ENCODE data around the gene LHFPL3. TPM values are rescaled to one million over a fixed set of nuclear protein-coding genes. Genes with fewer than 3 reads are reported as not detected.

LHFPL3 gene
- total and polyA plus RNA-seq, 2 of the 13 experiments (the other 11 are each of a cell fraction or from before 2014, with no cell fraction given) = not detected

- no peak for TF ChIP-seq CTCF (CRISPR knock-in tag; IDR thresholded peaks at IDR 0.05)
- TF ChIP-seq ZNF253 (CRISPR knock-in tag; IDR thresholded peaks at IDR 0.05; ENCODE audit: borderline replicate concordance) = no peak
- TF ChIP-seq SRSF9 (IDR thresholded peaks at IDR 0.05; ENCODE audit: borderline replicate concordance, insufficient read depth, low read depth, low read length, poor library complexity, severe bottlenecking) = no peak
Measured at GRCh38 chr7:104410742-104411141, 82.3 kb downstream of the LHFPL3 start (continued).

- DNase-seq (ENCODE audit: low spot score) = no peak
- BruUV-seq (replicated peaks) = no TSS peak
- 6% methylated on average over 3 of the region's 3 CpGs for WGBS (ENCODE audit: low lambda C conversion rate)
- ChIA-PET POLR2A (no interaction called here), CTCF (ENCODE audit: low intra/inter-chr PET ratio, low total read pairs) (no interaction called here)
- H3K27me3 ChIP-seq (ENCODE audit: control insufficient read depth in 1 of 2, insufficient read depth in 2 of 2, low read length in 2 of 2) = 0 out of 5 replicates have a peak, but pooled peaks cover 0 to 3% of the 10 kb centered on the region in 2 experiments
- ATAC-seq = no peak
- no peaks in the 10 kb centered on the region for H3K9me3 ChIP-seq (ENCODE audit: low read length)
- no peak overlapping the region for H3K4me3 ChIP-seq (replicated peaks in 1 of 3; ENCODE audit: insufficient read depth in 1 of 3, low read depth in 2 of 3, low read length in 3 of 3)
- no peaks in the 10 kb centered on the region for H3K36me3 ChIP-seq (replicated peaks in 1 of 2; ENCODE audit: control insufficient read depth in 1 of 2, insufficient read depth in 2 of 2, low read length in 2 of 2)
- no peaks in the 10 kb centered on the region for H3K79me2 ChIP-seq (ENCODE audit: insufficient read depth, low read length)
- no peaks in the 10 kb centered on the region; the same call in 1 of the 2 replicates for H4K20me1 ChIP-seq (ENCODE audit: insufficient read depth, low read length)
- no peak for FAIRE-seq
- H3K4me1 ChIP-seq (ENCODE audit: insufficient read depth, low read length) = no peaks in the 10 kb centered on the region
- H3K9ac ChIP-seq (ENCODE audit: insufficient read depth, low read depth, low read length) = no peak overlapping the region
- no peak overlapping the region for H3K4me2 ChIP-seq (ENCODE audit: low read depth, low read length)
- in situ Hi-C loops (cut with HindIII; ENCODE audit: extremely low pct_ligation_motif_present, low pct_unique_long_range_greater_than_20kb) (no loop called here), intact Hi-C loops (cut with micrococcal nuclease; ENCODE audit: unreplicated experiment) (no loop called here)
- H2AFZ ChIP-seq (ENCODE audit: low read length) = no peak overlapping the region
- H3K27ac ChIP-seq (ENCODE audit: extremely low read length, insufficient read depth, low read length) = no peak overlapping the region
- TF ChIP-seq ZNF543 (CRISPR knock-in tag; IDR thresholded peaks at IDR 0.05) (no peak), FOXK1 (CRISPR knock-in tag; IDR thresholded peaks at IDR 0.05; ENCODE audit: borderline replicate concordance, low read depth) (no peak), ZNF350 (CRISPR knock-in tag; IDR thresholded peaks at IDR 0.05; ENCODE audit: borderline replicate concordance, low read depth) (no peak), ZFX (CRISPR knock-in tag; IDR thresholded peaks at IDR 0.05; ENCODE audit: low read depth) (no peak), SNRNP70 (IDR thresholded peaks at IDR 0.05; ENCODE audit: low read depth, low read length) (no peak), SIX4 (CRISPR knock-in tag; IDR thresholded peaks at IDR 0.05) (no peak), KLF11 (CRISPR knock-in tag; IDR thresholded peaks at IDR 0.05) (no peak), MAFF (IDR thresholded peaks at IDR 0.05; ENCODE audit: low read depth, low read length) (no peak), ZNF567 (CRISPR knock-in tag; IDR thresholded peaks at IDR 0.05; ENCODE audit: borderline replicate concordance) (no peak), MEF2D (CRISPR knock-in tag; IDR thresholded peaks at IDR 0.05) (no peak), RFX1 (IDR thresholded peaks at IDR 0.05) (no peak), MTF2 (CRISPR knock-in tag; IDR thresholded peaks at IDR 0.05; ENCODE audit: borderline replicate concordance) (no peak), SUZ12 (IDR thresholded peaks at IDR 0.05; ENCODE audit: low read depth, low read length) (no peak), ZNF569 (CRISPR knock-in tag; IDR thresholded peaks at IDR 0.05; ENCODE audit: borderline replicate concordance) (no peak), SAFB2 (CRISPR knock-in tag; IDR thresholded peaks at IDR 0.05; ENCODE audit: borderline replicate concordance, low read depth) (no peak), ZBTB1 (CRISPR knock-in tag; IDR thresholded peaks at IDR 0.05; ENCODE audit: borderline replicate concordance) (no peak)
- TF ChIP-seq, protein P1, sequence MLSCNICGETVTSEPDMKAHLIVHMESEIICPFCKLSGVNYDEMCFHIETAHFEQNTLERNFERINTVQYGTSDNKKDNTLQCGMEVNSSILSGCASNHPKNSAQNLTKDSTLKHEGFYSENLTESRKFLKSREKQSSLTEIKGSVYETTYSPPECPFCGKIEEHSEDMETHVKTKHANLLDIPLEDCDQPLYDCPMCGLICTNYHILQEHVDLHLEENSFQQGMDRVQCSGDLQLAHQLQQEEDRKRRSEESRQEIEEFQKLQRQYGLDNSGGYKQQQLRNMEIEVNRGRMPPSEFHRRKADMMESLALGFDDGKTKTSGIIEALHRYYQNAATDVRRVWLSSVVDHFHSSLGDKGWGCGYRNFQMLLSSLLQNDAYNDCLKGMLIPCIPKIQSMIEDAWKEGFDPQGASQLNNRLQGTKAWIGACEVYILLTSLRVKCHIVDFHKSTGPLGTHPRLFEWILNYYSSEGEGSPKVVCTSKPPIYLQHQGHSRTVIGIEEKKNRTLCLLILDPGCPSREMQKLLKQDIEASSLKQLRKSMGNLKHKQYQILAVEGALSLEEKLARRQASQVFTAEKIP (CRISPR knock-in tag; IDR thresholded peaks at IDR 0.05; ENCODE audit: borderline replicate concordance) = no peak
- TF ChIP-seq, protein P2, sequence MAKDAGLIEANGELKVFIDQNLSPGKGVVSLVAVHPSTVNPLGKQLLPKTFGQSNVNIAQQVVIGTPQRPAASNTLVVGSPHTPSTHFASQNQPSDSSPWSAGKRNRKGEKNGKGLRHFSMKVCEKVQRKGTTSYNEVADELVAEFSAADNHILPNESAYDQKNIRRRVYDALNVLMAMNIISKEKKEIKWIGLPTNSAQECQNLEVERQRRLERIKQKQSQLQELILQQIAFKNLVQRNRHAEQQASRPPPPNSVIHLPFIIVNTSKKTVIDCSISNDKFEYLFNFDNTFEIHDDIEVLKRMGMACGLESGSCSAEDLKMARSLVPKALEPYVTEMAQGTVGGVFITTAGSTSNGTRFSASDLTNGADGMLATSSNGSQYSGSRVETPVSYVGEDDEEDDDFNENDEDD (CRISPR knock-in tag; IDR thresholded peaks at IDR 0.05; ENCODE audit: borderline replicate concordance) = no peak
Measured at GRCh38 chr7:104412911-104413310, 84.5 kb downstream of the LHFPL3 start.
